Melanocyte of skin (primary cell): ENCODE results near the gene VMA21. TPM values are rescaled to one million over a fixed set of nuclear protein-coding genes. Genes with fewer than 3 reads are reported as not detected.

ENCODE experiments used
- total RNA-seq, 2 donors: library from RNA; depleted of rRNA; stranded (reverse); fragments of >200 nt; gene quantifications; 2 replicates each; pipeline ENCODE4 v1.2.3, GENCODE V29; 2012

VMA21 gene, protein sequence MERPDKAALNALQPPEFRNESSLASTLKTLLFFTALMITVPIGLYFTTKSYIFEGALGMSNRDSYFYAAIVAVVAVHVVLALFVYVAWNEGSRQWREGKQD
- 10 to 100 TPM; 49.9 to 68.6 TPM for total RNA-seq

DNA sequence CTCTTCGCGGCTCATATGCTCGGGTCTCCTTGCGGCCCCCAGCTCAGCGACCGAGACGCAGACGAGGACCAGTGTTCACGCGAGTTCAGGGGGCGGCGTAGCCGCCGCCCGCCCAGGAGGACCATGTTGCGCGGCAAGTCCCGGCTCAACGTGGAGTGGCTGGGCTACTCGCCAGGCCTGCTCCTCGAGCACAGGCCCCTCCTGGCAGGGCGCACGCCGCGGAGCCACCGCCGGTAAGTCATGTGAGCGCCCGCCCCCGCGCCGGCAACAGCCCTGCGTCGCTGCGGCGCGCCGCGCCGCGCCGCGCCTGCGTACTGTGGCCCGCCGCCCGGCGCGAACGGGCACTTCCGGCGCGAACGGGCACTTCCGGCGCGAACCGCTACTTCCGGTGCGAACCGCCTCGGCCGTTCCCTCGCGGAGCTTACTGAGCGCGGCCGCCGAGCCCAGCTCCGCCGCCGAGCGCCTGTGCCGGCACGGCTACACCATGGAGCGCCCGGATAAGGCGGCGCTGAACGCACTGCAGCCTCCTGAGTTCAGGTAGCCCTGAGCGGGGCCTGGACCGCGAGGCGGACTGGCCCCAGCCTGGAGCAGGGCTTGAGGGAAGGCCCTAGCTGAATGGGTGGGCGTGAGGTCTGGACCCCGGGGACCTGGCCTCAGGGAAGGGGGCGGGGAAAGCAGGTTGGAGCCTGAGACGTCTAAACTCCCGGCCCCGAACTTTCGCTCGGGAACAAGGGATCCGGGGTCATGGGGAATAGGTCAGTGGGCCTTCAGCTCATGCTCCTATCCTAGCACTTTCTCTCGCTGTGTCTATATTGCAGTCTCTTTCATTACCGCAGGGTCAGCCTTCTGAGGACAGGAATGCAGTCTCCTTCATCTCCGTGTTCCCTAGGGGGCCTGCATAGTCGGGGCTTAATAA lies at the start of gene VMA21:
TSS of gene VMA21 (plus strand) at position 382 of the 916 bp plus-strand sequence. CDS start at position 485, 103 bp downstream.

Other genes with a start within 250 kb of the VMA21 start
- gene GPR50, start 220.6 kb upstream of the VMA21 start, total RNA-seq, result not detected
- not detected for gene PASD1, start 166.5 kb downstream of the VMA21 start, total RNA-seq